ENCODE results near the gene CRTAC1.

Gene CRTAC1

DNA sequence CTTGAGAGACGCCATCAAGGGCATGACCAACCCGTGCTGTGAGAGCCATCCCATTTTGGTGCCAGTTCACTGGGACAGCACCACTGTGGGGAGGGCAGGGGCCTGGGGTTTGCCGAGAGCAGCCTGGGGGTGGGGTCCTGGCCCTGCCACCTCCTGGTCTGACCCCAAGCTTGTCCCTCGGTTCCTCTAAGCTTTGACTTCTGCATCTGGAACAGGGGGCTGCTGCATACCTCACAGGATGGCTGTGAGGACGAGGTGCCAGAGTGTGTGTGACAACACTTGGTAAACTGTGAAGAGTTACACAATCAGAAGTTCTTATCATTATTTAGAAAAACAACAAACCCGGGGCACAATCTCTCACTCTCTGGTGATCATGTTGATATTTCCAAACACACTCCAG lies 89.9 kb downstream of the CRTAC1 start:
- TF ChIP-seq, protein P1, sequence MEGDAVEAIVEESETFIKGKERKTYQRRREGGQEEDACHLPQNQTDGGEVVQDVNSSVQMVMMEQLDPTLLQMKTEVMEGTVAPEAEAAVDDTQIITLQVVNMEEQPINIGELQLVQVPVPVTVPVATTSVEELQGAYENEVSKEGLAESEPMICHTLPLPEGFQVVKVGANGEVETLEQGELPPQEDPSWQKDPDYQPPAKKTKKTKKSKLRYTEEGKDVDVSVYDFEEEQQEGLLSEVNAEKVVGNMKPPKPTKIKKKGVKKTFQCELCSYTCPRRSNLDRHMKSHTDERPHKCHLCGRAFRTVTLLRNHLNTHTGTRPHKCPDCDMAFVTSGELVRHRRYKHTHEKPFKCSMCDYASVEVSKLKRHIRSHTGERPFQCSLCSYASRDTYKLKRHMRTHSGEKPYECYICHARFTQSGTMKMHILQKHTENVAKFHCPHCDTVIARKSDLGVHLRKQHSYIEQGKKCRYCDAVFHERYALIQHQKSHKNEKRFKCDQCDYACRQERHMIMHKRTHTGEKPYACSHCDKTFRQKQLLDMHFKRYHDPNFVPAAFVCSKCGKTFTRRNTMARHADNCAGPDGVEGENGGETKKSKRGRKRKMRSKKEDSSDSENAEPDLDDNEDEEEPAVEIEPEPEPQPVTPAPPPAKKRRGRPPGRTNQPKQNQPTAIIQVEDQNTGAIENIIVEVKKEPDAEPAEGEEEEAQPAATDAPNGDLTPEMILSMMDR (IDR thresholded peaks at IDR 0.05): no peak
- Mint-ChIP-seq H3K9me3 (peaks cover 17% of the 10 kb centered on the region), H3K4me1 (no peaks in the 10 kb centered on the region), H3K36me3 (ENCODE audit: low read depth) (no peaks in the 10 kb centered on the region), H3K27ac (no peak overlapping the region), H3K27me3 (ENCODE audit: low read depth, poor library complexity) (peaks cover 24% of the 10 kb centered on the region), H3K4me3 (no peak overlapping the region)
- DNase-seq: no peak

DNA sequence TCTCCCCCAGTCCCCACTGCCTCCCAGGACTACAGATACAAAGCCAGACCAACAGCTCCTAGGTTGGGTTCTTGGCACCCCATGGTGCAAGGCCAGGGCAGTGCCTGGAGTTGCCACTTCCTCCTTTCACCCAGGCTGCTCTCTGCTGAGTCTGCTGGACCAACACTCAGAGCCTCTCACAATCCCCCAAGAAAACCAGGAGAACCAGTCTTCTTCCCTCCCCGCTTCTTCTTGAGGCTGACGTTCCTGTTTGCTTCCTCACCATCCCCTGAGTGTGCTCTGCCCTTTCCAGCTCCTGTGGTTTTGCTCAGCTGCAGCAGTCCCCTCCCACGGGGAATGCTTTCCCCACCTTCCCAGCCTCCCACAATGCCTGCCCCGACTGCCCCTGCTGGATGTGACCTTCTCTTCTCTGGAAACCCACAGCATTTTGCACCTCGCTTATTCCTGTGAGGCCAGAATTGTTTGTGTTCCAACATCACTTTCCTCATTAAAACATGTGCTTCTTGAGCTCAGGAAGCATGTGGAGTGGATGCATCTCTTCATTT lies 90.9 kb downstream of the CRTAC1 start:
- H3K4me3 Mint-ChIP-seq: no peak overlapping the region
- H3K27me3 Mint-ChIP-seq (ENCODE audit: low read depth, poor library complexity): peaks cover 26% of the 10 kb centered on the region
- no peaks in the 10 kb centered on the region for H3K36me3 Mint-ChIP-seq (ENCODE audit: low read depth)
- H3K27ac Mint-ChIP-seq: no peak overlapping the region
- peaks cover 9% of the 10 kb centered on the region for H3K9me3 Mint-ChIP-seq
- H3K4me1 Mint-ChIP-seq: no peaks in the 10 kb centered on the region
- TF ChIP-seq, protein P1 (IDR thresholded peaks at IDR 0.05): no peak
- DNase-seq: no peak

DNA sequence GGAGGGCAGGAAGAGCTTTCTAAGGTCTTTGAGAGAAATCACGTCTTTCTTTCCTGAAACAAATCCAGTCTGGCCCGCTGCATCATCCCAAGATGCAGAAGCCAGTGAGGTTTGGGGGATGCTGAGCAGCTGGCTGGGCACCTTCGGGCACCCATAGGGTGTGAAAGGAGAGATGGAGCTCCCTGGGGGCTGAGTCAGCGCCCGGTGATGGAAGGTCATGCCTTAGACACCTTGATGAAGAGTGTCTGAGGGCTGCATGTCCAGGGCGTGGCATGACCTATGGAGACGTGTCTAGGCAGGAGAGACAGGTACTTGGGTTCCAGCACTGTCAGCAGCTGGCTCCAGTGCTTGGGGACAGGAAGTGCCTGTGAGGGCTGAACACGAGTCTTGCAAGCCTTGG lies 92.5 kb downstream of the CRTAC1 start:
- peaks cover 5% of the 10 kb centered on the region for H3K9me3 Mint-ChIP-seq
- TF ChIP-seq, protein P1 (IDR thresholded peaks at IDR 0.05): no peak
- DNase-seq: no peak
- no peaks in the 10 kb centered on the region for H3K4me1 Mint-ChIP-seq
- H3K27me3 Mint-ChIP-seq (ENCODE audit: low read depth, poor library complexity): peaks cover 23% of the 10 kb centered on the region
- H3K27ac Mint-ChIP-seq: no peak overlapping the region
- no peak overlapping the region for H3K4me3 Mint-ChIP-seq
- H3K36me3 Mint-ChIP-seq (ENCODE audit: low read depth): no peaks in the 10 kb centered on the region

DNA sequence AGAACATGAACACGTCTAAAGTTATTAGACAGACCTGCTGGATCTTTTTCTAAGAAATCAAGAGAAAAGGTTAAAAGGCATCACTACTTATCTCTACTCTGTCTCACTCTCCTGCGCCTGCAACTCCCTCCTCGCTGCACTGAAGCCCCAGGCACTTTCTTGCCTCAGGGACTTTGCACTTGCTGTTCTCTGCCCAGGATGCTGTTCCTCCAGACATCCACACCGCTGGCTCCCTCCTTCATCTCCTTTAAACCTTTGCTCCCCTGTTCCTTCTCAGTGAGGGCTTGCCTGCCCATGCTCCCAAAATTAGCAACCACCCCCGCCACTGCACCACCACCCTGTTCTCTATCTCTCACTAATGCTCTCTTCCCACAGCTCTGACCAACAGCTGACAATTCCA lies 93.4 kb downstream of the CRTAC1 start:
- TF ChIP-seq, protein P1 (IDR thresholded peaks at IDR 0.05): no peak
- no peaks in the 10 kb centered on the region for H3K36me3 Mint-ChIP-seq (ENCODE audit: low read depth)
- DNase-seq: no peak
- no peaks in the 10 kb centered on the region for H3K4me1 Mint-ChIP-seq
- peak overlapping the region; percentile 1 for H3K27ac Mint-ChIP-seq
- peaks cover 23% of the 10 kb centered on the region for H3K27me3 Mint-ChIP-seq (ENCODE audit: low read depth, poor library complexity)
- H3K9me3 Mint-ChIP-seq: peaks cover under 1% of the 10 kb centered on the region
- H3K4me3 Mint-ChIP-seq: no peak overlapping the region

DNA sequence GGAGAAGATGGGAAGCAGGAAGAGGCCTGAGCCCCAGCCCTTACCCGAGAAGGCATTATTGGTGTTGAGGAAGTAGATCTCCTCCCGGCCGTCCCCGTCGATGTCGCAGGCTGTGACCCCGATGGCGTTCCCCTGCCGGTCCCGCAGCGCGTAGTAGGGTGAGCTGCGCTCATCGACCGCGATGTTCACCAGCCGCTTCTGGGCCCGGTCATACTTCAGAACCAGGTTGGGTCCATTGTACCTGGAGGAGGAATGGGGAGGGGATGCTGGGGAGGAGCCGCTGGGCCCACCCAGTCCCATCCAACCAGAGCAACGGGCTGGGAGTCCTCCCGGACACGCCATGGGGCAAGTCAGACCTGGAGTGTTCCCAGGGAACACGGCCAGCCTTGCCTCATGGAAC lies 94.3 kb downstream of the CRTAC1 start:
- TF ChIP-seq, protein P1 (IDR thresholded peaks at IDR 0.05): no peak
- no peak overlapping the region for H3K4me3 Mint-ChIP-seq
- DNase-seq: no peak
- H3K27ac Mint-ChIP-seq: no peak overlapping the region
- H3K9me3 Mint-ChIP-seq: no peaks in the 10 kb centered on the region
- no peaks in the 10 kb centered on the region for H3K4me1 Mint-ChIP-seq
- no peaks in the 10 kb centered on the region for H3K36me3 Mint-ChIP-seq (ENCODE audit: low read depth)
- peaks cover 22% of the 10 kb centered on the region for H3K27me3 Mint-ChIP-seq (ENCODE audit: low read depth, poor library complexity)

DNA sequence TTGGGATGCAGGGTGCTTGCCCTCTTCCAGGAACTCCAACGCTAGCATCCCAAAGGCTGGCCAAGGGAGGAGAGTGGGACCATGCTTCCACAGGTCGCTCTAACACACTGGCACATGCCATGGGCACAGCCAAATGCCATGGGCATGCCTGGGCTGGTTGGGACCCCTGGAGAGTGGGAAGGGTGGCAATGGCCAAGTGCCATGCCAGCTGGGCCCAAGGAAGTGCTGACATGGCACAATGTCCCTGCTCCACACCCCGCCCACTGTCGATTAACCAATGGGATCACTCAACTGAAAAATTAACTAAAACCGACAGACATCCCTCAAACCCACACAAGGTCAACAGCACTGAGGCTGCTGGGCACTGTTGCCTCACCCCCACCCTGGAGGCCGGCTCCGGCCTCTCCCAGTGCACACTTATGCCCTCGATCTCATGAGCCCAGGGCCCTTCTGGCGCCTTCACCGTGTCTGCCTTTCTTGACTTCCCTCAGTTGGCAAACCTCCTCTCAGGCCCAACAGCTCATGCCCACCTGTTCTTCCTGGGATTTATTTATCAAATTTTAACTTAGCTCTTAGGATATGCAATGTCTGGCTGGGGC lies 97.4 kb downstream of the CRTAC1 start:
- Mint-ChIP-seq H3K4me1 (no peaks in the 10 kb centered on the region), H3K27me3 (ENCODE audit: low read depth, poor library complexity) (peaks cover 33% of the 10 kb centered on the region), H3K4me3 (no peak overlapping the region), H3K36me3 (ENCODE audit: low read depth) (no peaks in the 10 kb centered on the region), H3K27ac (no peak overlapping the region), H3K9me3 (no peaks in the 10 kb centered on the region)
- DNase-seq: no peak
- TF ChIP-seq, protein P1 (IDR thresholded peaks at IDR 0.05): no peak
